RCC 7860 (cell line): ENCODE results near the gene BBIP1.

Source experiments
- DNase-seq: peaks from one replicate; pipeline ENCODE4 v3.0.0-alpha.2; 2015; ENCODE audit warnings: low spot score
- FAIRE-seq: peaks from 2 replicates; lab custom pipeline; 2012; peaks lifted over from hg19 to GRCh38; lab: Jason Lieb, UNC

BBIP1 gene

DNA sequence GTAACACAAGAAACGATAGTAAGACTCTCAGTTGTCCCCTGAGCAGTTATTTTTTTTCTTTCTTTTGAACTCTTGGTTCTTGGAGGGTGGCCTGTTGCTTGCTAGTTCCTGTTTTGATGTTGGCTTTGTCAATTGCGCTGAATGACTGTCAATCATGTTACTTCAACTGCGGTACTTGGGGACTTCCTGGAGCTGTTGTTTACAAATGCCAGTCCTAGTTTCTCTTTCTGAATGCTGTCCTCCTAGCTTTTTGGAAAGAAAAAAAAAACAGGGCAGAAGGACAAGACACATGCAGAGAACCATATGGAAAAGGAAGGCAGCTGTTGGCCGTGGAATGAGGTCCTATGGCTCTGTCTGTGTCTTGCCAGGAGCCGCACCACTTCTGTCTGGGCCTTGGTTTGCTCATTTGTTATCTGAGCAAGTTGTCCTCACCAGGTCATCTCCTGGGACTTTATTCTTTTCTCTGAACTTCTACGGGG, 54.3 kb downstream of the BBIP1 start:
- FAIRE-seq: no peak
- no peak for DNase-seq

DNA sequence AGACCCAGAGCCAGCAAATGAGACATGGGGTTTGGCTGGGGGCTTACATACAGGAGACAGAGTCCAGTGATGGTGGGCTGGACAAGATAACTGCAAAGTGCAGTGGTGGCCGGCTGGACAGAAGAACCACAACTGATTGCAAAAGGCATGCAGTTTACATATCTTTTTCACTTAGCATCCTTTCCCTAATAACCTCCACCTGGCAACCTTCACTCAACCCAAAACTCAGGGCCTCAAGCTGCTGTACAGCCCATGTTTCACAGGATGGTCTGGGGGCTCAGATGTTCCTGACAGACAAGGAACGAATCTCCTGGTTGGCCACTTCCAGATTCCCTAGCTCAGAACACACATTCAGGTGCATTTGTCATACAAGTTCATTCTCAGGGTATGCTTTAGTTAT, 55.0 kb downstream of the BBIP1 start:
- DNase-seq (no peak), FAIRE-seq (no peak)

DNA sequence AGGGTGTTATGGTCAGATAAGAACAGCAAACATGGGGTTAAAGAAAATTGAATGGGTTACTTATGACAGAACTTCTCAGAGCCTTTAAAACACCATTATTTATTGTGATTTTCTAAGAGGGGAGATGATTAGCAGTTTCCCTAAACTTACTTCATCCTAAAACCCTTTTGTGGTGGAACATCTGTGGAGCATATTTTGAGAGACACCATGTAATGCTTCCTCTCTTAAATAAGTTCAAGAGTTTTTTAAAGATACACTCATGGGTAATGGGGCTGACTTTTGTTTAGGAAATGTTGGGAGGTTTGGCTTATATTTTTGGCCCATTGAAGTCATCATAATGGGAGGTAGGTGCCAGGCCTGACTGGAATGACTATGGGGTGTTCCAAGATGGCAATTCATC, 55.6 kb downstream of the BBIP1 start:
- DNase-seq: no peak

DNA sequence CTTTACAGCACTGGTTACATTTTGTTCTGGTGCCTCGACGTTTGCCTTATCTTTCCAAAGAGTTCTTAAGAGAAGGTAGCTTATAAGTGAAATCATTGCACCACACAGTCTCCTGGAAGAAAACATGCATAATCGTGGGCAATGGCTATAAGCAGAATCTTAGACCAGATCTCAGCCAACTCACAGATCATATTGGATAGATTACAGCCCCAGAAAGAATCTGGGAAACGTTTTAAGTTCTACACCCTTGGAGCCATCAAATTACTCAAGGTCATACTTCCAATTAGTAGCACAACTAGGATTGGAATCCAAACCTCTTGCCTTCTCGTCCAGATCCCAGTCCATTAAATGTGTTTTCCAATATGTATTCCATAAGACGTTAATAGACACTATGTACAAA, 56.0 kb downstream of the BBIP1 start:
- FAIRE-seq (no peak), DNase-seq (no peak)

More for the DNA sequence above, 55.6 kb downstream of the BBIP1 start:
- FAIRE-seq: no peak

DNA sequence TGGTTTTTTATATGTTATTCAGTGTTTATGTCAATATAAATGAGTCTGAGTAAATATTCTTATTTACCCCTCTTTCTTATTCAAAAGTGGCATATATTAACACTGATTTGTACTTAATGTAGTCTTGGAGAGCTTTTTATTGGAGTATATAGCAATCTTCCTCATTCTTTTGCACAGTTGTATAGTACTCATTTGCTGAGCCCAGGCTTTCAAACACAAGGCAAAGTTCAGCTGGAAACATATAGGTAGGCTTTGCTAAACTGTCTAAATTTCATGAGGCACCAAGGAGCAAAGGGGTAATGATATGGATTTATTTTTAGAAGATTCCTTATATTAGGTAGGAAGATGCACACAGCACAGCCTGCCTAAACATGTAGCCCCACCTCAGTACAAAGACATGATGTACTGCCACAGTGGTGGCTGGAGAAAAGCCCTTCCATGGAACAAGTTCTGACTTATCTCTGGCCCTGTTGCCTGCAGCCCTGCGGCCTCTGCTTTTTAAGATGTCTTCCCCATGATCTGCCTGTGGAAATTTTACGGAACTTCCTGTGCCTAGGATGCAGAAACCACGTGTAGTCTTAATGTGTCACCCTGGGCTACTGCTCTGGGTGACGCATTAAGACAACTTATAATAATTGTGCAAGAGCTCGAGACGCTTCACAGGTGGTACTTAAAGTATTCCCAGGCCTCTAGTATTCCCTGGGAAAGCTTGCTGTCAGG, 56.9 kb downstream of the BBIP1 start:
- DNase-seq (no peak), FAIRE-seq (no peak)

DNA sequence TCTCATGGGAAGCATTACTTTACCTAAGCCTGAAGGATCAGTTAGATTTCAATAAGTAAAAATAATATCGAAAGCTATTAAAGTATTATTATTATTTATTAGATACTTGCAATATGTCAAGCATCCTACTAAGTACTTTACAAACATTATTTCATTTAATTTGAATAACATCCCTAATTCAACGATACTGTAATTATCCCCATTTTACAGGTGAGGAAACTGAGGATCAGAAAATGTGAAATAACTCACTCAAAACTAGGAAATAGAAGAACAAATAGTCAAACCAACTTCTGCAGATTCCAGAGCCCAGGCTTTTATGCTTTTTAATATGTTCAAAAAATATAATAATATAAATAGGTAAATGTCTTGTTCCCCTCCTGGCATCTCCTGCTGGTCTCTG, 57.5 kb downstream of the BBIP1 start:
- FAIRE-seq (no peak), DNase-seq (no peak)

DNA sequence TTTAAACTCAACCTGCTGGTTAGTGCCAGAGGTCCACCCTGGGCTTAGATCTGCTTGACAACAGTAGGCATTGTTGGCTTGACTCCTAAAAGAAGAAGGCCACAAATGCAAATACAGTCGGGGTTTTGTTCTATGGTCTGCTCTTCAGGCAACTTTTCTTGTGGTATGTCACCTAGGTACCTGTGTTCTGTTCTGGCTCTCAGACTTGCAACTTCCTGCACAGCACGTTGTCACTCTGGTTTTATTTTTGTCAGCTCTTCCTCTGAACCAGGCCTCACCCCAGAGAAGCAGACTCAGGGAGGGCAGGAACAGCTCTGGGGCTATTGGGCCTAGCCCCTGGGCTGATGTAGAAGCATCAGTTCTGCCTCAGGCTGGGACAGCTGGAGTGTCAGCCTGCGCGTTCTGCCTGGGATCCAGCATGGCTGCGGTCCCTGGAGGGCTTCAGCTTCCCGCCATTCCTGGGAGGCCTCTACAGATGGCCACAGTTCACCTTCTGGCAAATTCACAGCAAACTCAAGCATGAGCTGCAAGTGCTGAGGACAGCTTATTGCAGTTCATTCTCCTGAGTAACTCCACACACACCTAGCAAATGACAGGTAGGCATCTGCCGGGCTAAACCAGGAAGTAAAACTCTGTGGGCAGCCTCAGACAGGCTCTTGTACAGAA, 58.3 kb downstream of the BBIP1 start:
- FAIRE-seq (no peak), DNase-seq (no peak)

DNA sequence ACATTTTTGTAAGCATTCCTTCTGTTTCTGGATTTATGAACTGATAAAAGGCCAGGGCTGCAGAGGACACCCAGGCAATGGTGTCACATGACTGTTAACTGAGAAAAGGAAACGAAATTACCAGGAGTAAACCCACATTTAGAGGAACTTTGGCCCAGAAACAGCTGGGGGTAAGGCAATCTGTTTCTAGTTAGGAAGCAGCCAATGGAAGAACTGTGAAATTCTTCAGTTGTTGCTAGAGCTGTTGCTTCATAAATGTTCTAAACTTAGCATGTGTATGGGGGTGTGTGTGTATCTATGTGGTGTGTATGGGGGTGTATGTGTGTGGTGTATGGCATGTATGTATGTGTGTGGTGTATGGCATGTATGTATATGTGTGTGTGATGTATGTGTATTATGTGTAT, 59.0 kb downstream of the BBIP1 start:
- DNase-seq (no peak), FAIRE-seq (no peak)

DNA sequence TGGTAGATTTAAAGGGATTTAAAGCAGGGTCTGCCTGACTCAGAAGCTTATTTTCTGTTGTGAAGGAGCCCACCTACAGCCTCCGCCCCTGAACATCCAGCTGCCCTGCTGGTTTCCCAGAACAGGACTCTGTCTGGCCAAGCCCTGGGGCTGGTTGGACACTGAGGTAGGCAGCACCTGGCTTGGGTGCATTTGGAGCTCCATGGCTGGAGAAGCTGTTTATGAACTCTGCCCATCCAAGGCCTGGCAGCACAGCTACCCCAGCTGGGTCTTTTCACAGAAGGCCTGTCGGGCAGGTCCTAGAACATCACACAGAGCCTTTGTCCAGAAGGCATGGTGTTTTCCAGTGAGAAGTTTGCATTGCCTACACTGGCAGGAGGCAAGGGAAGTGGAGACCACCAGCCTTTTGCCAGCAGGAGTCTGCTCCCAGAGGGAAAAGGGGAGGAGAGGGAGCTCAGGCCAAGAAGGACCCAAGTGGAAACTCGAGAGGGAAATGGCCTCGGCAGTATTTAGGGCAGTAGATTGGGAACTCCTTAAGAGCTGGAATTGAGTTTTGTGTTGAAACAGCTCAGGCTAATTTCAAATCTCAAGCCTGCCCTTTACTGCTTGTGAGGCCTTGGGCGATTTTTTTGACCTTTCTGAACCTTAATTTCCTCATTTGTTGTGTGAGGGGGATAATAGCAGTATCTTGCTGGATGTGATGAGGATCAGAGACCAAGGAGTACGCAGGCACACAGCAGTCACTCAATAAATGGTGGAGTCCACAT, 59.6 kb downstream of the BBIP1 start:
- no peak for FAIRE-seq

DNA sequence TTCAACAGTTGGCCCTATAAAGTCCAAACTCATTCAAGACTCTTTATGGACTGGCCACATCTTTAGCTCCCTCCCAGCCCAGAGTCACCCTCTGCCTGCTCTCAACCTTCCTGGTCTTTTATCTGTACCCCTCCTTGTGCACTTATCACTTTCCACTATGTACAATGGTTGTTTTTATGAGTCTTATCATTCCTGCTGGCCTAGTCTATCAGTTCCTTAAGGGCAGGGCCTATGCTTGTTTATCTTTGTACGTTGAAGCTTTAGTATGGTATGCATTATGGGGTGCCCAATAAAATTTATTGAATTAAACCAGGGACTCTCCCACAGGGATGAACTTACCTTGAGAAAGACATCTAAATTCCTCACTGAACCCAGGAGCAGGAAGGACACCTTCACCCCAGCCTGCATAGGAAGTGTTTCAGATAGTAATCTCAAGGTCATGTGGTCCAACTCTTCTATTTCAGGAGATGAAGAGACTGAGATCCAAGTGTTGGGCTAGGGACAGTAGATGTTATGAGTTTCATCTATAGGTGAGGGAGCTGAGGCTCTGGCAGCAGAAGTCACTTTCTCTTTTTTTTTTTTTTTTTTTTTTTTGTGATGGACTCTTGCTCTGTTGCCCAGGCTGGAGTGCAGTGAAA, 60.6 kb downstream of the BBIP1 start:
- DNase-seq (no peak), FAIRE-seq (no peak)

More for the DNA sequence above, 59.6 kb downstream of the BBIP1 start:
- no peak for DNase-seq

DNA sequence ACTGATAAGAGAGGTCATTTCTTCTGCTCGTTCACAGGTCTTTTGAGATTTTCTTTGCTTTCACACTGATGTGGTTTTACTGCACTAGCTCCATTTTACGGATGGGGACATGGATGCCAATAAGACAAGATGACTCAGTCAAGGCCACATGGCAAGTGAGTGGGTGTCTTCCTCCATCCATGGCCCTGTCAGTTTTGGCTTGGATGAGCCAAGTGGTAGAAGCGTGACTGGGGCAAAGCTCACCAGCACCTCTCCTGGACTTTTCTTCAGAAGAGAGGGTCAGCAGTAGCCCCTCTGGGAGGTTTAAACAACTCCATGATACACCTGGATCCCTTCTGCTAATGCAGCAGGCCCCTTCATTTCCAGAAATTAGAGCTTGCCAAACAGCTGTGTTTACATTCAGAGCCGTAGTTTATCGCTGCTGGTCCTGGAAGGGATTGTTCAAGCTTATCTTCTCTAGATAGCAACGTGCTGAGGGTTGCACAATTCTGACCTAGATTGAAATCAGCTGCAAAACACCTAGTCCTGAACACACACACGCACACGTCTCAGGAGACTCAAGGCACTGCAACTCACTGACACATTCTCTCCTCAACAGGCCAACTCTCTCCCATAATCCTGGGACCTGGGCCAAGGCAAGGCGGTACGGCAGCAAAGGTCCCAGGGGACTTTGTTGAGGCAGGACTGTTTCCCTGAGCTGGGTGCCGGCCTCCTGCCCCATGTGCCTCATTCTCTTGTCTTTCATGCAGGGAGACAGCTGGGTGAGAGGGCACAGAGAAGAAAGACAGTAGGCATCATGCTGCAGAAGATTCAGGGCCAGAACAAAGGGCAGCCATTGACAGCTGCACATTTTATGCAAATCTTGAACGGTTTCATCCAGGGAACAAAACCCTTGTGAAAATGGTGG, 61.5 kb downstream of the BBIP1 start:
- DNase-seq (no peak), FAIRE-seq (no peak)

DNA sequence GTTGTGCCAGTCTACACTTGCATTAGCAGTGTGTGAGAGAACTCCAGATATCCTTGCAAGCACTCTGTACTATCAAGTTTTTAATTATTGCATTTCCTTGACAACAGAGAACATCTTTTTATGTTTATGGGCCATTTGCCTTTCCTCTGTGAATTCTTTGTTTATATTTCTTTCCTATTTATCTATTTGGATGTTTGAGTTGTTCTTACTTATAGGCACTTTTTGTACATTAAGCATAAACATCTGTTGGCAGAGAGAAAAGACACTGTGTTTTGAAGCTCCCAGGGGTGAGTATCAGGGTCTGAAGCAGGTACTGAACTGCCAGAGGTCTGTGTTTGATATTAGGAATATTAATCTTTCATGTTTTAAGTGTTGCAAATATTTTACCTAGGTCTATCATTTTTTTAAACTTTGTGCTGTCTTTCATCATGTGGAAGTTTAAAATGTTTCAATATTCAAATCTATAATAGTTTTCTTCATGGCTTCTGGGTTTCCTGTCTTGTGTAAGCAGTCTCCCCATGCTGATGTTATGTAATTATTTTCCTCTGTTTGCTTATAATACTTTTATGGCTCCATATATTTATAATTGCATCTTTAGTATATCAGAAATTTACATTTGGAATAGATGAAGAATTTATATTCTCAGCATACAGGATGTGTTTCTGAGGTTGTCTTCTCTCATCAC, 64.9 kb downstream of the BBIP1 start:
- FAIRE-seq (no peak), DNase-seq (no peak)

DNA sequence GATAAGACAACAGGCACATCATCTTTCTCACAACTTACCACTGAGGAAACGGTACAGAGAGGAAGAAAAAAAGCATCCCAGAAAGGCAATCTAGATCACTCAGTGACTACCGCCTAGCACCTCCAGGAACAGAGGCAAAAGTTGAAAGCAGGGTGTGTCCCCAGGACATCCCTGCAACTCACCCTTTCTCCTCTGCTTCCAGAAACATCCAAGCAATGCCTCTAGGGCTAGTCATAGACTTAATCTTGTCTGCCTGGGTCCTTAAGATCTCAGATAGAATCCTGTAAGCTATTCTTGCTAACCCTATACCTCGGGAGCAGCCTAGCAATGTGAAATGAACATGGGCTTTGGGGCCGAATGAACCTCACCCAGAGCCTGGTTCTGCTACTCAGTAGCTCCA, 66.0 kb downstream of the BBIP1 start:
- DNase-seq (no peak), FAIRE-seq (no peak)

DNA sequence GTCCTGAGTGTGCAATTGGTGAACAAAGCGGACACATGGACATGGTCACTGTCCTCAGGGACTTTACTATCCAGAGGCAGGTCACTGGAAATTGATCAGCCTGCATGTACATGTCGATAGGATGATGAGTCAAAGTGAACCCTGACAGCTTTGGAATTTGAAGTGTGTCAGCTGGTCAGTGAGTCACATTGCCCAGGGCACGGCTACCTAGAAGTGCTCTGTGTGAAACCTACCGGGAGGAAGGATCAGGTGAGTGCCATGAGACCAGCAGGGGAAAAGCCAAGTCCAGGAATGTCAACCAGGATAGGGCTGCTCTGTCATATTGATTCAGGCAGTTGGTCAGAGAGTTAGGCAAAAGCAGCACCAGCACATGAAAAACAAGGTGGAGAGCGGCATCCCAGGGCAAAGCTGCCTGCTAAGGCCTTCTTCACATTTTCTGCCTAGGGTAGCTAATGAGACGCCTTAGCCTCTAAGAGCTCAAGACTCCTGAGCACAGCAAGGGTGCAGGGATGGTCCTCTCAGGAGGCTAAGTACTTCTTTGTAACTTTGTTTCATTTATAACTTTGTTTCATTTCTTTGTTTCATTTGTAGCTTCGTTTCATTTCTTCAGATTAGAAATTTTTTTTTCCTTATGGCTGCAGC, 66.6 kb downstream of the BBIP1 start:
- FAIRE-seq (no peak), DNase-seq (no peak)

DNA sequence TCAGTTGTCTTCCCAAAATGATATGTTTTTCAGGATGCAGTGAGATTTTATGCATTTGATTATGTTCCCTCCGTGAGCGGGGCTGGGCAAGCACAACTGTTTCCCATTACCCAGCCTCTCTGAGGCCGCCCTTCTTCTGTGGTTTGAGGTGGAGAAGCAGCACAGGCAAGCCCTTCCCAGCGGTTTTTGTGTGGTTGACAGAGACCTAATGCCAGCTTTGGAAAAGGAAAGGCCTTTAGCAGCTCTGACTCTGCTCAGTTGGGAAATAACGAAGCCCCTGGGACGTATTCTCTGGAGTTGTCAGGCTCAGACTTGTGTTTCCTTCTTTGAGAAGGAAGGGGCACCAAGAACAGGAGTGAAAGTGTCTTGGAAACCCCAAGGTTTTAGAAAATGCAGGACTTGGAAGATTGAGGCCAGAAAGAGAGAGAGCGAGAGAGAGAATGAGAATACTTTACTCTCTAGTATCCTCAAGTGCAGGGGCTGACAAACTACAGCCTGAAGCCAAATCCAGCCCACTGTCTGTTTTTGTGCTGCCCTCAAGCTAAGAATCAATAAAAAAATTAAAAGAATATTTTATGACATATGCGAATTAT, 67.9 kb downstream of the BBIP1 start:
- no peak for FAIRE-seq
- no peak for DNase-seq

DNA sequence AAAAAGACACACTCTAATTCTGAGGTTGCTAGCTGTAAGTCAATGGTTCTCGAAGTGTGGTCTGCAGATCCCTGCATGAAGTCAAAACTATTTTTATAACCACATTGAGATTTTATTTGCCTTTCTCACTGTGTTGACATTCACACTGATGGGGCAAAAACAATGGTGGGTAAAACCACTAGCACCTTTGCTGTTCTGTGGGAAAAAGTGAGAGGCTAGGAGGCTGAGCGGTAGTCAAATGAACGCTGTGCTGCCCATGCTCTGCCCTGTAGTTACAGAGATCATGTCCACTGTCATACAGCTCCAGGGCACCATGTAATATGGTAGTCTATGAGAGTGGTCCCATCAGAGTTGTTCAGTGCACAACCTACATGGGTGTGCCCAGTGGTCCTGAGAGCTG, 68.9 kb downstream of the BBIP1 start:
- no peak for DNase-seq
- FAIRE-seq: no peak
